WTC11 (cell line): Measurements from ENCODE around the gene RPS6KA6. TPM values are rescaled to one million over a fixed set of nuclear protein-coding genes. Genes with fewer than 3 reads are reported as not detected.

ENCODE experiments used
- ATAC-seq: fragments of 200-7000 bp; cut with Tn5 transposase; 2 replicates; pipeline ENCODE4 v1.10.0; 2021; ENCODE audit warnings: mild to moderate bottlenecking, moderate library complexity
- CTCF ChIA-PET: fragments of 300-600 bp; sonication (Branson Sonifier 250); formaldehyde crosslinking; loops from one replicate; lab custom pipeline; 2021; ENCODE audit warnings: antibody characterized with exemption; lab: Charles Lee
- POLR2A ChIA-PET: fragments of 350-600 bp; sonication (Branson Sonifier 250); formaldehyde crosslinking; loops from one replicate; lab custom pipeline; 2021; ENCODE audit warnings: antibody characterized with exemption; lab: Charles Lee
- DNase-seq: peaks from one replicate; pipeline ENCODE4 v3.0.0; 2021; ENCODE audit warnings: low spot score
- H3K27ac Mint-ChIP-seq: 2 replicates; pipeline ENCODE4 v1.8.0; 2021; ENCODE audit warnings: mixed read lengths
- H3K27me3 Mint-ChIP-seq: 2 replicates; pipeline ENCODE4 v1.8.0; 2021; ENCODE audit warnings: low read depth, mild to moderate bottlenecking, moderate library complexity, mixed read lengths
- H3K36me3 Mint-ChIP-seq: 2 replicates; pipeline ENCODE4 v1.8.0; 2021; ENCODE audit warnings: mixed read lengths
- H3K4me1 Mint-ChIP-seq: 2 replicates; pipeline ENCODE4 v1.8.0; 2022; ENCODE audit warnings: mixed read lengths
- H3K4me3 Mint-ChIP-seq: 2 replicates; pipeline ENCODE4 v1.8.0; 2021; ENCODE audit warnings: mild to moderate bottlenecking, moderate library complexity, mixed read lengths
- H3K9me3 Mint-ChIP-seq: 2 replicates; pipeline ENCODE4 v1.8.0; 2021; ENCODE audit warnings: mixed read lengths
- AFF4 ChIP-seq: sonication (generic); formaldehyde crosslinking; IDR thresholded peaks from 2 replicates; pipeline ENCODE4 v1.8.1; 2023; ENCODE audit warnings: mild to moderate bottlenecking, missing genetic modification reagents, borderline replicate concordance
- CBFB ChIP-seq: sonication (generic); formaldehyde crosslinking; IDR thresholded peaks from 2 replicates; pipeline ENCODE4 v1.8.1; 2022; ENCODE audit warnings: mild to moderate bottlenecking, low read depth, missing genetic modification reagents
- CDX4 ChIP-seq: fragments of 250-450 bp; sonication (Bioruptor Pico); IDR thresholded peaks from 2 replicates; pipeline ENCODE4 v1.9.0; 2021; ENCODE audit warnings: moderate library complexity, mild to moderate bottlenecking, inconsistent platforms, borderline replicate concordance
- E2F1 ChIP-seq: sonication (generic); formaldehyde crosslinking; IDR thresholded peaks from 2 replicates; pipeline ENCODE4 v1.8.0; 2022; ENCODE audit warnings: mild to moderate bottlenecking, missing genetic modification reagents
- E2F4 ChIP-seq: sonication (generic); formaldehyde crosslinking; IDR thresholded peaks from 2 replicates; pipeline ENCODE4 v1.8.1; 2022; ENCODE audit warnings: low read depth, mild to moderate bottlenecking, moderate library complexity, missing genetic modification reagents, borderline replicate concordance
- FOXK1 ChIP-seq: sonication (generic); formaldehyde crosslinking; IDR thresholded peaks from 2 replicates; pipeline ENCODE4 v1.8.0; 2022; ENCODE audit warnings: mild to moderate bottlenecking, moderate library complexity, missing genetic modification reagents
- JUN ChIP-seq: sonication (generic); formaldehyde crosslinking; IDR thresholded peaks from 2 replicates; pipeline ENCODE4 v1.8.0; 2023; ENCODE audit warnings: mild to moderate bottlenecking, missing genetic modification reagents
- MAX ChIP-seq: sonication (generic); formaldehyde crosslinking; IDR thresholded peaks from 2 replicates; pipeline ENCODE4 v1.8.0; 2022; ENCODE audit warnings: mild to moderate bottlenecking, missing genetic modification reagents
- MXD4 ChIP-seq: fragments of 250-450 bp; sonication (Bioruptor Pico); IDR thresholded peaks from 2 replicates; pipeline ENCODE4 v1.8.0; 2021; ENCODE audit warnings: mild to moderate bottlenecking, moderate library complexity, borderline replicate concordance
- NFE2L1 ChIP-seq: sonication (generic); formaldehyde crosslinking; IDR thresholded peaks from 2 replicates; pipeline ENCODE4 v1.8.1; 2023; ENCODE audit warnings: missing genetic modification reagents
- NFYB ChIP-seq: sonication (generic); formaldehyde crosslinking; conservative IDR thresholded peaks from 2 replicates; pipeline ENCODE4 v1.8.0; 2022; ENCODE audit warnings: low read depth, missing genetic modification reagents
- SMAD4 ChIP-seq: sonication (generic); formaldehyde crosslinking; IDR thresholded peaks from 2 replicates; pipeline ENCODE4 v1.8.0; 2022; ENCODE audit warnings: mild to moderate bottlenecking, missing genetic modification reagents
- SOX15 ChIP-seq: fragments of 250-450 bp; sonication (Bioruptor Pico); IDR thresholded peaks from 2 replicates; pipeline ENCODE4 v1.9.0; 2021; ENCODE audit warnings: mild to moderate bottlenecking
- SP1 ChIP-seq: sonication (generic); formaldehyde crosslinking; conservative IDR thresholded peaks from 2 replicates; pipeline ENCODE4 v1.8.1; 2022; ENCODE audit warnings: missing genetic modification reagents
- TEAD1 ChIP-seq: sonication (generic); formaldehyde crosslinking; IDR thresholded peaks from 2 replicates; pipeline ENCODE4 v1.8.0; 2022; ENCODE audit warnings: mild to moderate bottlenecking, missing genetic modification reagents
- USF1 ChIP-seq: sonication (generic); formaldehyde crosslinking; IDR thresholded peaks from 2 replicates; pipeline ENCODE4 v1.8.0; 2022; ENCODE audit warnings: mild to moderate bottlenecking, missing genetic modification reagents
- ZNF219 ChIP-seq: sonication (generic); formaldehyde crosslinking; IDR thresholded peaks from 2 replicates; pipeline ENCODE4 v1.8.0; 2023; ENCODE audit warnings: missing genetic modification reagents, mild to moderate bottlenecking, borderline replicate concordance
- ZNF396 ChIP-seq: fragments of 250-450 bp; sonication (Bioruptor Pico); IDR thresholded peaks from 2 replicates; pipeline ENCODE4 v1.8.0; 2021; ENCODE audit warnings: mild to moderate bottlenecking, moderate library complexity, borderline replicate concordance
- ZNF423 ChIP-seq: fragments of 250-450 bp; sonication (Bioruptor Pico); IDR thresholded peaks from 2 replicates; pipeline ENCODE4 v2.1.2; 2022; ENCODE audit warnings: mild to moderate bottlenecking, moderate library complexity
- ZSCAN18 ChIP-seq: fragments of 250-450 bp; sonication (Bioruptor Pico); IDR thresholded peaks from 2 replicates; pipeline ENCODE4 v2.1.2; 2022; ENCODE audit warnings: mild to moderate bottlenecking, moderate library complexity
- total RNA-seq: library from RNA; stranded (reverse); gene quantifications from 3 replicates; pipeline ENCODE4 v1.2.3, GENCODE V29; 2021

Gene RPS6KA6
- total RNA-seq, 1 experiment from 2014 or later = 13.3 TPM

- no peaks in the 10 kb centered on the region for H3K36me3 Mint-ChIP-seq
- ChIA-PET CTCF (no interaction called here), POLR2A (no interaction called here)
- DNase-seq = no peak
- H3K4me1 Mint-ChIP-seq = peaks cover 3% of the 10 kb centered on the region; the same call in 1 of the 2 replicates
- no peak overlapping the region for H3K4me3 Mint-ChIP-seq
- TF ChIP-seq AFF4 (CRISPR knock-in tag) (no peak), NFYB (CRISPR knock-in tag) (no peak), TEAD1 (CRISPR knock-in tag) (no peak), ZNF219 (CRISPR knock-in tag) (no peak), CDX4 (CRISPR knock-in tag) (no peak), ZNF423 (CRISPR knock-in tag) (no peak), ZNF396 (CRISPR knock-in tag) (no peak), FOXK1 (CRISPR knock-in tag) (no peak), E2F4 (CRISPR knock-in tag) (no peak), JUN (CRISPR knock-in tag) (no peak), SOX15 (CRISPR knock-in tag) (no peak), NFE2L1 (CRISPR knock-in tag) (no peak), E2F1 (CRISPR knock-in tag) (no peak), MAX (CRISPR knock-in tag) (no peak), USF1 (CRISPR knock-in tag) (no peak), SP1 (no peak), ZSCAN18 (CRISPR knock-in tag) (no peak)
- H3K27ac Mint-ChIP-seq = no peak overlapping the region
- no peak for ATAC-seq
- H3K9me3 Mint-ChIP-seq = no peaks in the 10 kb centered on the region
- no peaks in the 10 kb centered on the region for H3K27me3 Mint-ChIP-seq
Measured at GRCh38 chrX:84192006-84192405, 4.0 kb upstream of the RPS6KA6 start.

GRCh38 chrX:84189125-84189524 lies 1.1 kb upstream of the RPS6KA6 start:
- no peak for DNase-seq
- TF ChIP-seq MXD4 (no peak), TEAD1 (CRISPR knock-in tag) (no peak), JUN (CRISPR knock-in tag) (no peak), CBFB (CRISPR knock-in tag) (no peak), ZNF396 (CRISPR knock-in tag) (no peak), E2F4 (CRISPR knock-in tag) (no peak), SMAD4 (CRISPR knock-in tag) (no peak)
- TF ChIP-seq, all 79 proteins: peak for 0
- POLR2A ChIA-PET = no interaction called here
- Mint-ChIP-seq H3K27ac (no peak overlapping the region), H3K9me3 (no peaks in the 10 kb centered on the region), H3K36me3 (no peaks in the 10 kb centered on the region), H3K4me1 (peaks cover 10% of the 10 kb centered on the region), H3K4me3 (peak overlapping the region; percentile 91; the same call in 1 of the 2 replicates), H3K27me3 (no peaks in the 10 kb centered on the region)
- no peak for ATAC-seq
- CTCF ChIA-PET = no interaction called here
